HCT116 (cell line): ENCODE data around the gene CA11. TPM values are rescaled to one million over a fixed set of nuclear protein-coding genes. Genes with fewer than 3 reads are reported as not detected.
A peak's percentile ranks its signal among the peaks of the same experiment; 100 is the strongest.

Experiments used
- CBX3 ChIP-seq: IDR thresholded peaks from 2 replicates; pipeline ENCODE4 v1.6.1; 2012; ENCODE audit warnings: low read depth
- EGR1 ChIP-seq: IDR thresholded peaks from 2 replicates; pipeline ENCODE4 v1.6.1; 2012; ENCODE audit warnings: low read depth
- FOSL1 ChIP-seq: IDR thresholded peaks from 2 replicates; pipeline ENCODE4 v1.6.1; 2012; ENCODE audit warnings: low read depth
- MAX ChIP-seq: IDR thresholded peaks from 2 replicates; pipeline ENCODE4 v1.6.1; 2012
- RAD21 ChIP-seq: IDR thresholded peaks from 2 replicates; pipeline ENCODE4 v1.6.1; 2012; ENCODE audit warnings: low read depth, mild to moderate bottlenecking
- ZFX ChIP-seq: fragments of 450-650 bp; IDR thresholded peaks from 2 replicates; pipeline ENCODE4 v1.6.1; 2017
- ZNF274 ChIP-seq: fragments of 200-500 bp; sonication (Bioruptor generic); IDR thresholded peaks from 2 replicates; pipeline ENCODE4 v1.6.1; 2014; ENCODE audit warnings: mild to moderate bottlenecking, low read depth, low read length, inconsistent platforms
- total RNA-seq: library from RNA; stranded (reverse); gene quantifications from one replicate; pipeline ENCODE4 v1.2.1, GENCODE V29; 2021; ENCODE audit not compliant: unreplicated experiment
- TF ChIP-seq, protein P1 (sequence below), 3 experiments: fragments of 200-600 bp in 1 of 3; sonication (generic) in 1 of 3; IDR thresholded peaks in 2 of 3; conservative IDR thresholded peaks in 1 of 3; 2 replicates each; pipeline ENCODE4 v1.5.1; 2012 to 2017; ENCODE audit warnings: low read depth in 2 of 3, low read length in 2 of 3, antibody characterized with exemption in 1 of 3, borderline replicate concordance in 1 of 3, control low read depth in 1 of 3, mild to moderate bottlenecking in 1 of 3, mixed read lengths in 1 of 3, mixed run types in 1 of 3, moderate library complexity in 1 of 3; ENCODE audit not compliant: insufficient read depth in 1 of 3

Gene CA11
- total RNA-seq, 1 experiment from 2014 or later: 29.6 TPM

- TF ChIP-seq RAD21: peak; percentile 68
- peak; percentile 92 for TF ChIP-seq EGR1
- TF ChIP-seq ZFX: no peak
- TF ChIP-seq, protein P1, sequence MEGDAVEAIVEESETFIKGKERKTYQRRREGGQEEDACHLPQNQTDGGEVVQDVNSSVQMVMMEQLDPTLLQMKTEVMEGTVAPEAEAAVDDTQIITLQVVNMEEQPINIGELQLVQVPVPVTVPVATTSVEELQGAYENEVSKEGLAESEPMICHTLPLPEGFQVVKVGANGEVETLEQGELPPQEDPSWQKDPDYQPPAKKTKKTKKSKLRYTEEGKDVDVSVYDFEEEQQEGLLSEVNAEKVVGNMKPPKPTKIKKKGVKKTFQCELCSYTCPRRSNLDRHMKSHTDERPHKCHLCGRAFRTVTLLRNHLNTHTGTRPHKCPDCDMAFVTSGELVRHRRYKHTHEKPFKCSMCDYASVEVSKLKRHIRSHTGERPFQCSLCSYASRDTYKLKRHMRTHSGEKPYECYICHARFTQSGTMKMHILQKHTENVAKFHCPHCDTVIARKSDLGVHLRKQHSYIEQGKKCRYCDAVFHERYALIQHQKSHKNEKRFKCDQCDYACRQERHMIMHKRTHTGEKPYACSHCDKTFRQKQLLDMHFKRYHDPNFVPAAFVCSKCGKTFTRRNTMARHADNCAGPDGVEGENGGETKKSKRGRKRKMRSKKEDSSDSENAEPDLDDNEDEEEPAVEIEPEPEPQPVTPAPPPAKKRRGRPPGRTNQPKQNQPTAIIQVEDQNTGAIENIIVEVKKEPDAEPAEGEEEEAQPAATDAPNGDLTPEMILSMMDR (IDR thresholded peaks at IDR 0.05 in 2 of 3, conservative IDR thresholded peaks at IDR 0.05 in 1 of 3; ENCODE audit: borderline replicate concordance in 1 of 3, insufficient read depth in 1 of 3, low read depth in 2 of 3, low read length in 2 of 3): peak; percentile 90 to 97 (median 93)
- TF ChIP-seq MAX: peak; percentile 85
- peak; percentile 74 for TF ChIP-seq FOSL1
- peak; percentile 85 for TF ChIP-seq CBX3
- TF ChIP-seq ZNF274: no peak
These were observed 57.2 kb downstream of the CA11 start (continued) for GRCh38 chr19:48588670-48589401.

Other genes with a start within 250 kb of the CA11 start
- gene GRWD1, start 200.2 kb downstream of the CA11 start, total RNA-seq: 64.8 TPM
- gene KCNJ14, start 190.6 kb downstream of the CA11 start, total RNA-seq: 2.5 TPM
- gene CYTH2, start 176.8 kb downstream of the CA11 start, total RNA-seq: 75.3 TPM
- gene LMTK3, start 134.4 kb downstream of the CA11 start, total RNA-seq: 19.9 TPM
- gene SULT2B1, start 94.0 kb downstream of the CA11 start, total RNA-seq: 4.8 TPM
- gene SPACA4, start 39.4 kb downstream of the CA11 start, total RNA-seq: not detected
- gene FAM83E, start 31.1 kb downstream of the CA11 start, total RNA-seq: 6.8 TPM
- gene RPL18, start 27.0 kb downstream of the CA11 start, total RNA-seq: 2,006 TPM
- 19.9 TPM for gene SPHK2, start 26.7 kb downstream of the CA11 start, total RNA-seq
- gene DBP, start 8.8 kb downstream of the CA11 start, total RNA-seq: 45.9 TPM
- gene NTN5, start 26.8 kb upstream of the CA11 start, total RNA-seq: 3.1 TPM
- 12.5 TPM for gene FUT2, start 49.8 kb upstream of the CA11 start, total RNA-seq
- 1.3 TPM for gene MAMSTR, start 73.5 kb upstream of the CA11 start, total RNA-seq
- 1.9 TPM for gene RASIP1, start 94.4 kb upstream of the CA11 start, total RNA-seq
- gene IZUMO1, start 100.7 kb upstream of the CA11 start, total RNA-seq: 1.7 TPM
- 14.1 TPM for gene FUT1, start 106.5 kb upstream of the CA11 start, total RNA-seq
- gene FGF21, start 109.3 kb upstream of the CA11 start, total RNA-seq: 0.81 TPM
- gene BCAT2, start 164.8 kb upstream of the CA11 start, total RNA-seq: 66.1 TPM
- 3.9 TPM for gene HSD17B14, start 190.3 kb upstream of the CA11 start, total RNA-seq
- gene PLEKHA4, start 222.4 kb upstream of the CA11 start, total RNA-seq: 20.4 TPM
- 50.3 TPM for gene PPP1R15A, start 226.2 kb upstream of the CA11 start, total RNA-seq